HG03558 (cell line): ENCODE measurements around the gene CCL25.

Source experiments
- ATAC-seq: cut with Tn5 transposase; IDR thresholded peaks from one replicate; pipeline ENCODE4 v1.9.1; 2021; ENCODE audit warnings: moderate number of reproducible peaks; ENCODE audit not compliant: unreplicated experiment; ENCODE audit errors: extremely low read depth

The CCL25 gene

DNA sequence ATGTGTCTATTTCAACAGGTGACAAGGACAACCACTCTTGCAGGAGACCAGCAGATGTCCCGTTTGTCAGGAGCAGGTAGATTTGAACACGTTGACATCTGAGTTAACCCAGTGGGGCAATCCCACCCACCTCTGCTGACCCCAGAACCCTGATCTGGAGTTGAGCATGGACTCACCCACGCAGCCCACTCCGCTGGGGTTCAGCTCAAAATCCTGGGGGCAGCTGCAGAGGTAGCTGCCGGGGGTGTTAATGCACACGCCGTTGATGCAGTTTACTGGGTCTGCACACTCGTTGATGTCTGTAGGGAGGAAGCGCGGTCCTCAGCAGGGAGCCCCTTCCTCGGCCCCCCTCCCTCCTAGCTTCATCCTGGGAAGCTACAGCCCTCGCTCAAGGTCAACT lies 56.9 kb downstream of the CCL25 start:
- no peak for ATAC-seq

DNA sequence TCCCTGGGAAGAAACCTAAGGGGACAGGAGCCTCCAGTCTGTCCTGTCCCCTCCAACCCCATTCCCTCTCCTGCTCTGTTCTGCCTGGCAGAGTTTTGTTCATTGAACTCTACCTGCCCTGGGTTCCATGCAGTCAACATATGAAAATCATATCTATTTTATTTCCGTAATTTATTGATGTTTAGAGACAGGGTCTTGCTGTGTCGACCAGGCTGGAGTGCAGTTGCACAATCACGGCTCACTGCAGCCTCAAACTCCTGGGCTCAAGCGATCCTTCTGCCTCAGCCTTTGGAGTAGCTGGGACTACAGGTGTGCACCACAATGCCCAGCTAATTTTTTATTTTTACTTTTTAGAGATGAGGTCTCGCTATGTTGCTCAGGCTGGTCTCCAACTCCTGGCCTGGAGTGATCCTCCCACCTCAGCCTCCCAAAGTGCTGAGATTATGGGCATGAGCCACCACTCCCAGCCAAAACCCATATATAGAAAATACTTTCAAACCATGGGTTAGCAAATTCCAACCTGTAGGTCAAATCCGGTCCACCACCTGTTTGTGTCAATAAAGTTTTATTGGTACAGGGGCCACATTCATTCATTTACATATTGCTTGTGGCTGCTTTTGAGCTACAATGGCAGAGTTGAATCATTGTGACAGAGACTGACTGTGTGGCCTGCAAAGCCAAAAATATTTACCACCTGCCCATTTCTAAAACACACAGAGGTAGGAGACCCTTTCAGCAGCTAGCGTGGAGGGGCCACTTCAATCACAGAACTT lies 57.5 kb downstream of the CCL25 start:
- no peak for ATAC-seq

DNA sequence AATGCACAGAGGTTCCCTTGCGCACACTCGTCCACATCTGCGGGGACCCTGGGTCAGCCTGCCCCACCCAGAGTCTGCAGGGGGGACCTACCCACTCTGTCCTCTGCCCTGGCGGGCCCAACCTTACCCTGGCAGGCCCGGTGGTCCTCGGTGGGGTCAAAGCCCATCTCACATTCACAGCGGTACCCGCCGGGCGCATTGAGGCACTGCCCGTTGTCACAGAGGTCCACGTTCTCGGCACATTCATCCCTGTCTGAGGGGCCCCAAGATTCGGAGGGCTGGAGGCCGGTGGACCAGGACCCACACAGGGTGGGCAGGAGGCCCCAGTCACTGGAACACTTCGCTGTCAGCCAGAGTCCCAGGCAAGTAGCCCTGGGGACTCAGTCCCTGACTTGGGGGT lies 58.4 kb downstream of the CCL25 start:
- no peak for ATAC-seq

GRCh38 chr19:8111376-8111775 lies 58.8 kb downstream of the CCL25 start:
- no peak for ATAC-seq
